HG03095 (cell line): ENCODE results near the gene CCDC102A.

Experiments used
- ATAC-seq: cut with Tn5 transposase; IDR thresholded peaks from one replicate; pipeline ENCODE4 v1.9.1; 2021; ENCODE audit warnings: moderate library complexity; ENCODE audit not compliant: unreplicated experiment

Gene CCDC102A

DNA sequence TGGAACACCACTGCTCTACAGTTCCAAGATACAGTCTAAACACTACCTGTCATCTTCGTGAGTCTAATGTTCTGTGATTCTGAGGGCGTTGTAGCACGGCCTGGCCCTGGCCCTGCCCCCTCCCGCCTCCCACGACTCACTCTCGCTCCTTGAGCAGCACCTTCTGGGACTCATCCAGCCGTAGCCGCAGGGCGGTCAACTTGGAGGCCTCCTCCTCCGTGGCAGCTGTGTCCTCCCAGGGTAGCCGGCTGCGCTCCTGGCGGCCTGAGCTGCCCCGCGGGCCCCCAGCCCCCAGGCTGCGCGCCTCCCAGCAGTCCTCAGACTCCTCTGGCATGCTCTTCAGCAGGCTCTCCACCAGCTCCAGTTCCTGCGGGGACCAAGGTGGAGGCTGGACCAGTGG, 10.6 kb downstream of the CCDC102A start:
- ATAC-seq: no peak

DNA sequence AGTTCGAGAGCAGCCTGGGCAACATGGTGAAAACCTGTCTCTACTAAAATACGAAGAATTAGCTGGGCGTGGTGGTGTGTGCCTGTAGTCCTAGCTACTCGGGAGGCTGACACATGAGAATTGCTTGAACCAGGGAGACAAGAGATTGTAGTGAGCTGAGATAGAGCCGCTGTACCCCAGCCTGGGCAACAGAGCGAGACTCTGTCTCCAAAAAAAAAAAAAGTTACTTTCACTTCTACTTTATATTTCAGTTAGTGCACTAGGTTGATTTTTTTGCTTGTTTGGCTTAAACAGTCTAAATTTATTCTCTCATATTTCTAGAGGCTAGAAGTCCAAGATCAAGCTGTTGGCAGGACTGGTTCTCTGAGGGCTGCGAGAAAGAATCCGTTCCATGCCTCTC, 13.4 kb downstream of the CCDC102A start:
- no peak for ATAC-seq

DNA sequence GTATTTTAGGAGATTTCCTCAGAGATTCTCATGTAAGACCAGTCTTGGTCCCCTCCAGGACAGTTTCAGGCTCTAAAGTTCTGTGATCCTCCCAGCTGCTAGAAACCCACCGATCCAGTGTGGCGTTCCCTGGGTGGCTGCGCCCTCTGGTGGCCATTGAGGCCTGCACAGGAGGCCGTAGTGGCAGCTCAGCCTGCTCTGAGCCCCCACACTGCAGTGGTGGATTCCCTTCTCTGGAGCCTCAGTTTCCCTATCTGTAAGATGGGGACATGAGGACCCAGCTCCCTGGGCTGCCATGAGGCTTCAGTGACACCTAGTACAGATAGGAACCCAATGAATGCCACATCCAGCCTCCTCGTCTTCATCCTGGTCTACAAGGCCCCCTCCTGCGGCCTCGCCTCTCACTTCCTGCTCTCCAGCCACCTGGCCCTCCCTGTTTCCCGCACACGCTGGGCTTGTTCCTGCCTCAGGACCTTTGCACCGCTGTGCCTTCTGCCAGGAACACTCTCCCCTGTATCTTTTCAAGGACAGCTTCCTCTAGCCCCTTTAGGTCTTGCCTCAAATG, 16.5 kb downstream of the CCDC102A start:
- ATAC-seq: no peak

DNA sequence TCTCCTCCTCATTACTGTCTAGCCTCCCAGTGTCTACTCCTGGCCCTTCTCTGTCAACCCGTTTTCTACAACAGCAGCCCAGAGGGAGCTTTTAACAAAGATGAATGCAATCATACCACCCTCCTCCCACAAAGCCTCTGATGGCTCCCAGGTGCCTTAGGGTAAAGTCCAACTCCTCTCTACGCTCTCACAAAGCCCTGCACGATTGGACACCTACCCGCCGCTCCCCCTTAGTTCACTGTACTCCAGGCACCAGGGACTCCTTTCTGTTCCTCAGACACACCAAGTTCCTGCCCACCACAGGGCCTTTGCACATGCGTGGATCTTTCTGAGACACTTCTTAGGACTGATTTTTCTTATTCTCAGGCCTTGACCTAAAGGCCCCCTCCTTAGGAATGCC, 17.4 kb downstream of the CCDC102A start:
- ATAC-seq: no peak

DNA sequence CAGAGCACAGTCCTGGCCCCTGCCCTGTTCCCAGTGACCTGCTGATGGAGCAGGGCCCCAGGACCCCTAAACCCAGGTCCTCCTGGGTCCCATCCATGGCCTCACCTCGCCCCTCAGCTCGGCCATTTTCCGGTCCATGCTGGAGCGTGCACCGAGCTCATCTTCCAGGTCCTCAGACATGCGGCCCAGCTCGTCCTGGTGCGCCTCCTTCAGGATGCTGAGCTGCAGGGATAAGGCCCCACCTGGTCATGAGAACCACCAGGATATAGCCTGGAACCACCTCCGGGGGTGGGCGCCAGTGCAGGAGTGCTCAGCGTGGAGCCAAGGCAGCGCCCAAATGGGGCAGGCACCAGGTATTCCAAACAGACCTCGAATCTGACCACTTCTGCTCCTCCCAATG, 17.9 kb downstream of the CCDC102A start:
- ATAC-seq: no peak

DNA sequence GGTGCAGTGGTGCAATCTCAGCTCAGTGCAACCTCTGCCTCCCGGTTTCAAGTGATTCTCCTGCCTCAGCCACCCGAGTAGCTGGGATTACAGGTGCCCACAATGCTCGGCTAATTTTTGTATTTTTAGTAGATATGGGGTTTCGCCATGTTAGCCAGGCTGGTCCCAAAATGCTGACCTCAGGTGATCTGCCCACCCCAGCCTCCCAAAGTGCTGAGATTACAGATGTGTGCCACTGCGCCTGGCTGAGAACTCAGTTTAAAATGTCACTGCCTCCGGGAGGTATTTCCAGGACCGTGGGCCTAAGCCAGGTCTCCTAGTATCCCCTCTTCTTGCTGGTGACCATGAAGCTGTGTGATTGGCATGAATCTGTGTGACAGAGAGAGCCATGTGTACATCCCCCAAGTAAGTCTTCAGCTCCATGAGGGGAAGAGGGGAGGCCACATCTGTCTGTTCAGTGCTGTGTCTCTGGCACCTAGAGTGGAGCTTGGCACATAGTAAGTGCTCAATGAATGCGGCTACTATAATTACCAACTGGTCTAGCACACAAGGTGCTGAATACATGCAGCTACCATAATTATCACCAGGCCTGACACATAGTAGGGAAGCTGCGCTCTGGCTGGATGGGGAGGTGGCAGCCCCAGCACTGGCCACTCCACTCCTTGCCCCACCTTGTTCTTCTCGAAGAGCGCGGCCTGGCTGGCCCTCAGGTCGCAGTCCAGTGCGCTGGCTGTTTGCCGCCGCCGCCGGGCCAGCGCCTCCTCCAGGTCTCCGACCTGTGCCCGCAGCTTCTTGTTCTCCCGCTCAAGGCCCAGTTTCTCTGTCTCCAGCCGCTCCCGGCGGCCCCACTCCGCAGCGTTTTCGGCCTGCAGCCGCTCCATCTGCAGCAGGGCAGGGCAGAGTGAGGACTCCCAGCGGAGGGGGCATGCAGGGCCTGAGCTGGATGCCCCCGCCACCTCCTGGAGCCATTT, 18.7 kb downstream of the CCDC102A start:
- no peak for ATAC-seq

DNA sequence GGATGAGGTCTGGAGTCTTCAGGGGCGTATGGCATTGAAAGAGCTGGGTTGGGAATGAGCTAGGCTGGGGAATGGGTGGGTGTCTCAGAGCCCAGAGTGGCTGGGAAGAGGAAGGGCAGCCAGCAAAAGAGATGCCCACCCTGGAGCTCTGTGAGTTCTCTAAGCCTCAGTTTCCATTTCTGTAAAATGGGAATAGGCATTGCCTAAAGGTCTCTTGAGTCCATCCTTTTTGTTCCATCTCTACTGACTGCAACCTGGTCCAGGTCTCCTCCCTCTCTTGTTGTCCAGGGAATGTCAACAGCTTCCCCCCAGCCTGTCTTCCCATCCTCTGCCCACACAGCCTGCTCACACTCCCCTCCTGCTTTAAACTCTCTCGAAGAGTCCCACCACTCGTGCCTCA, 19.6 kb downstream of the CCDC102A start:
- no peak for ATAC-seq

DNA sequence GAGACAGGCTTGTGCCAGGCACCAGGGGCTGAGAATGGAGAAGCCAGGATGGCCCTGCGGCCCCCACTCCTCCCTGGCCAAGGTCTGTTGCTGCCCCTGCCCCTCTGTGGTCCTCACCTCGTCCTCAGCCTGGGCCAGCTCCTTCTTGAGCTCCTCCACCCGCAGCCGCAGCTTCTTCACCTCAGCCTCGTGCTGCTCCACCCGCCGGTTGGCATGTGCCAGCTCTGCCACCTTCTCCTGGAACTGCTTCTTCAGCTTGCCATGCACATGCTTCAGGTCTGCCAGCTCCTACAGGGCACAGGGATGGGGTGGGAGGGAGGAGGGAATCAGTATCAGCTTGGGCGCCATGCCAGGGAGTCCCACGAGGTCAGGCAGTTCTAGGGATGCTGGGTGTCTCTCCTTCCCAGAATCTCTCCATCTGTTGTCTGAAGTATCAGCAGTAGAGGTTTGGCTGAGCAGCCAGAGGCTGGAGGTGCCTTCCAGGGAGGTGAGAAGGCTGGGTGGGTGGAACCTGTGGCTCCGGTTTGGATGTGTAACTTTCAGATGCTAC, 20.1 kb downstream of the CCDC102A start:
- no peak for ATAC-seq

DNA sequence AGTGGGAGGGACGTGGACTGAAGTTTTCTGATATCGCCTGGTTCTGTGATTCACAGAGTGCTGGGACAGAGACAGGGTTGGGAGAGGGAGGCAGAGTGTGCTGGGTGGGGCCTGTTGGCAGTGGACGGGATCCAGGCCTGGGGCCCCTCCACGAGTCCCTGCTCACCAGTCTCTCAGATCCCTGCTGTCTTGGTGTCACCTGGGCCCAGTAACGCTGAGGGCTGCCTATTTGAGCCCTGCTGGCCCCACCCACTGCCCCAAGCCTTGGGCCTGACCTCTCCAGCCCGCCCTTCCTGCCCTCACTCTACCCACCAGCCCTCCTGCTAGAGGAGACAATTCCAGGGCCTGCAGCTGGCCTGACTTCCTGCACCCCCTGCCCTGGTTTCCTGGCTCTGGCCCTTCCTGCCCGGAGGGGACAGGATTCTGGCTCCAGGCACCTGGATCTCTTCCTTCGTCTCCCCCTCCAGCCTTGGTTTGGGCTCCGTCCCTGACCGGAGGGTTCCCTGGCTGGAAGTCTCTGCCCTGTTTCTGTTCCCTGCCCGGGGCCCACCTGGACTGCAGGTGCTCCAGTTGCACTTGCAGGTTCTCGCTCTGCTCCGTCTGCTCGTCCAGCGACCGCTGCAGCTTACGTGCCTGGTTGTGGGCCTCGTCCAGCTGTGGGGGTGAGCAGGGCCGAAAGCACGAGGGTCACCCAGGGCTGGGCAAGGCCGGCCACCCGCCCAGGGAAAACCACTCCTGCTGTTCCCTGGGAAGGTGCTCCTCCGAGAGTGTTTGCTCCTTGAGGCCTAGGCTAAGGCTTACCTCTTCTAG, 21.4 kb downstream of the CCDC102A start:
- ATAC-seq: no peak

DNA sequence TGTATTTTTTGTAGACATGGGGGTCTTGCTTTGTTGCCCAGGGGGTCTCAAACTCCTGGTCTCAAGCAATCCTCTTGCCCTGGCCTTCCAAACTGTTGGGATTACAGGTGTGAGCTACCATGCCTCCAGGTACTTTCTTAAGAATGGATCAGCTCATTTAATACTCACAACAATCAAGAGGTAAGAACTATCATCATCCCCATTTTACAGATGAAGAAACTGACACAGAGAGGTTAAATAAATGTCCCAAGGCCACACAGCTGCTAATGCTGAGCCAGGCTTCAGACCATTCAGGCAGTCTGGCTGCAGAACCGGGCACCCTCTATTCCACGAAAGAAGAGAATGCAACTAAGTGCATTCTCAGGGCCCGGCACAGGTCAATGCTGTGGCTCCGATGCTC, 22.0 kb downstream of the CCDC102A start:
- no peak for ATAC-seq

DNA sequence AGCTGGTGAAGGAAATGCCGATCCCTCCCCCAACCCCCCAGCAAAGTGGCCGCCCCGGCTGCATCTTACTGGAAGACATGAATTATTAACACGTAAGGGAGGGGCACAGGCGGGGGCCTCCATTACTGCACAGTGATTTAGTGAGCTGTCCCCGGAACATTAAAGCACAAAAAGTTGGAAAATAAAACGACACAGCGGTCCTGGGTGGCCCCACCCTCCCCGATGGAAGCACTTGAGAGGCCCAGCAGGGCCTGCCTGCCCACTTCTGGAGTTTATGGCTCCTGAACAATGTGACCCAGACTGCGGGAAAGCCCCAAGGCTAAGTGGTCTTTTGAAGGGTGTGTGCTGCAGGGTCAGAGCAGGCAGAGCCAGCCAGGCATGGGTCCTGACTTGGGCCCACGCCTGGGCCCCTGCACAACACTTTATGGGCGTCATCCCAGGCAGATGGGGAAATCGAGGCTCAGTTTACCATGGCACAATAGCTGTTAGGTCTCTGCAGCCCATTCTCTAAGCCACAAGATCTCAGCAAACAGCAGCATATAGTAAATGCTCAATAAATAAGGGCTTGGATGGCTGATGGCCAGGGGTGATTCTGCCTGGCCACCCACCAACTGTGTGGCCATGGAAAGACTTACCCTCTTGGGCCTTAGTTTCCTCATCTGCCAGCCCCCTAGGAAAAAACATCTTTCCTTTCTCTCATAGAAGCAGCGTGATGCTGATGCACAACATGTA, 22.8 kb downstream of the CCDC102A start:
- ATAC-seq: no peak

DNA sequence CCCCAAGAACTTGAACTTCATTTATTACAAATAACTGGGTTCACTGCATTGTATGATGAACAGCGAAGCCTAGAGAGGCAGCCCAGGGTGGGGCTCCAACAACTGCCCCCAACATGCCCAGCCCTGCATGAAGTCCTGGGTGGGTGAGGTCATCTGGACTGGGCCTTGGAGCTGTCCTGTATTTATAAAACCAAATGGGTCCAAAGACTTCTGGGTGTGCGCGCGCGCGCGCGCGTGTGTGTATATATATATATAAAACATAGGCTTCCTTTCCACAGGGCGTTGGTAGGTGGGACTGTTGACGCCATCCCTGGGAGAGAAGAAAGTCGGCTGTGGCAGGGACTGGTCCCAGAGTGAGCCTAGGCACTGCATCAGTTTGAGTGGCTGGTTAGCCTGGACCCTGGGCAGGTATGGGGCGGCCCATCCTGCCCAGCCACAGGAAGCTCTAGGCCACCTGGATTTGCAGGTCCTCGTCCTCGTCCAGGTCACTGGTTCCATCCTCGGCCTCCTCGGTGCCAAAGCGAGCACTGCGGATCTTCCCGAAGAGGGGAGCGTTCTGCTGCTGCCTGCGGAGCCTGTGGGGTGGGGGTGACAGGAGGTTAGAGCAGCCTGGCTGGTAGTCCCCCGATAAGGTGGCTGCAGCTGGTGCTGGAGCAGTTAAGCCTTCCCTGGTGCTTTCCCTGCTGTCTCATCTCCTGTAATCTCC, 23.9 kb downstream of the CCDC102A start:
- ATAC-seq: no peak

DNA sequence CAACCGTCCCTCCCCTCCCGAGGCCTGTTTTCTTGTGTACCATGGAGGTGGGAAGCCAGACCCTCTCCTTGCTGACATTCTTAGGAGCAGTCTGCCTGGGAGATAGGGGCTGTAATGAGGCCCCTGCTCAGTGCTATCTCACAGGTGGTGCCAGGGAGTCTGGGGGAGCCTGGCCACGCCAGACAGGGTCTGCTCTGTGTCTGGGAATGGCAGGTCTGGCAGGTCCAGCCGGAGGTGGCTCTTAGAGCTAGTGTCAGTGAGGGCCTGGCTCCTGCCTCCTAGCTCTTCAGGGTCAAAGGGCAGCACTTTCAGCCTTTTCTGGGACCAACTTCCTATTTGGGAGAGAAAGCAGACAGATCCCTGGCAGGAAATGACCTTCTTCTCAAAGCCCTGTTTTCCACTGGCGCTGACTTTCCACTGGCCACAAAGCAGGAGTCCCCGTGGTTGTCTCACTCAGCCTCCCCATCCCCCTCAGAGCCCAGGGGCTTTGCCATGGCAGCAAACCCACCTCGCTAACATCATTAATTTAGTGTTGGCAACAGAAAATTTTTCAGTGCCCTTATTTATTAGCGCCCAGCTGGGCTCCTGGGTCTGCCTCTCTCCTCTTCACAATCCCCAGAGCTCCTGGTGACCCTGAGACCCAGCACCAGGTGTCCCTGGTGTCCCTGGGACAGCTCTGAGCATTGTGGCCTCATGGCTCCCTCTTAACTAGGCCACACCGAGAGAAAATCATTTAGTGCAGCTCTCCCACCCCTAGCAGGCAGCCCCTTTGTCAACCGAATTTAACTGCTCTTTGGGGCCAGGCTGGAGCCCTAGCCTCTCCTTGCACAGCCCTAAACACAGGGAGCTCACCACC, 26.1 kb downstream of the CCDC102A start:
- no peak for ATAC-seq

DNA sequence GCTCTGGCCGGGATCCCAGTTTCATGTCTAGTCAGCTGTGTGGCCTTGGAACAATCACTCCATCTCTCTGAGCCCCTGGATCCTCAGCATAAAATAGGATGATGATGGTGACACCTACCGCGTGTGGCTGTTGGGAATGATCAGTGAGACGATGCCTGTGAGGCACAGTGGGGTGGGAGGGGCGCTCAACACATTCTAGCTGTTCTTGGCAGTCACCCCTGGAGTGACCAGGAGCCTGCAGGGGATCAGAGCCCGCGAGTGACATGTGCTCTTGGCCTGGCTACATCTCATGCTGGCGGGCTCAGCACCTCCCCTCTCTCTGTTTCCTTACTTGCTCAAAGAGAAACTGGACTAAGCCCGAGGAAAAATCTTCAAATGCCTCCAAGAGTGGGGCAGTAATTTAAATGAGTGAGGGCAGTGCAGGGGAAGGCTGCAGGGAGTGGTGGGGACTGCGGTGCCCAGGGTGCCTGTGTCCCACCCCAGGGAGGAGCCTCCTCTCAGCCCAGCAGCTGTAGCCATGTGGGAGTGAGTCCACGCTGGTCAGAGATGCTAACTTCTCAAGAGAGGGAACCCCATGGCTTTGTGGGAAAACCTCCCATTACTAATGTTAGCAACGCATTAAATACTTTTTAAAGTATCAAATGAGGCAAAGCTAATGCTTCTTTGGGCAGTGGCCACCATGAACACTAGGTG, 27.0 kb downstream of the CCDC102A start:
- no peak for ATAC-seq

DNA sequence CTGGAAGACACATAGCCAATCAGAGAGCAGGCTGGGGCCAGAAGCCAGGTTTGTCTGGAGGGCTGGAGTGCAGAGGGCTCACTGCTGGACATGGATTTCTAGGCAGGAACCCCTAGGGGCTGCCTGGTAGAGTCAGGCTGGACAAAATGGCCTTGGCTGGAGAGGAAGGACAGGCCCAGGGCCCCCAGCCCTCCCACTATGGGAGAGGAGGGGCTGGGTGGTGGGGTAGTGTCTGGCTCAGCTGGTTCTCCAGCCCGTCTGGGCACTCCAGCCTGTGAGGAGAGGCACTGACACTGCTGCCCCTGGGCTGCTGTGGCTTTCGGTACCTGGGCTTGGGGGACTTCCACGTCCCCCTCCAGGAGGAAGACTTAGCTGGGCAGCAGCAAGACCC, 28.3 kb downstream of the CCDC102A start:
- no peak for ATAC-seq

DNA sequence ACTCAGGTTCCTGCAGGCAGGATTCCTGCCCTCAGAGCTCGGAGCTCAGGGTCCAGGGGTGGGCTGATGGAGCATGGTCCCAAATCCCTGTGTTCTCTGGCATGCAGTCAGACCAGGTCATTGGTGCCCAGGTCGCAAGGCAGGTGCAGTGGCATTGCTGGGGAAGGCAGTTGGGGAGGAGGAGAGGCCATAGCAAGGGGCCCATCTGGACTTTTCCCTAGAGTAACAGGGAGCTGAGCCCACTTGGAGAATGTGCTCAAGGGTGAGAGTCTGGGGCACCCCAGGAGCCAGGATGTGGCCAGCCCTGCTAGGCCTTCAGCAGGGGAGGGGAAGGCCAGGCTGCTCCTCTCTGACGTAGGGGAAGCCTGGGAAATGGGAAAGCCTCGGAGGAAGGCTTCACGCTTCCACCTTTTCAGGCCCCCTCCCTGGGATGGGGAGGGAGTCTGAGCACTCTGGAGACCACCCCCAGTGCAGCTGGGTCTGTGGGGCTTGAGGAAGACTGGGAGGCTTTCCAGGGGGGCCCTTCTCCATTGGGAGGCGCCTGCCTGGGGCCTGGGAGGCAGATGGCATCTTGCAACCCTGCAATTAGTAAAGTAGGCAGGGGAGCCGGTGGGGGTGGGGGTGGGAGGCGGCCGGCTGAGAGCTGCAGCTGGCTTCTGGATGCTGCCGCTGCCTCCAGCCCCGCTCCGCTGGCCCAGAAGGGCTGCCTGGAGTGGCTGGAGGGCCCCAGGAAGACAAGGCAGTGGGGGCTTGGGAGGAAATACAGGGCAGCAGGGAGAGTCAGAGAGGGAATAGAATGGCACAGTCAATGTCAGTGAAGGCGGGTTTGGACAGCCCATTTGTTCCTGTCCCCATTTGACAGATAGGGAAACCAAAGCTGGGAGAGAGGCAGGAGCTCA, 29.0 kb downstream of the CCDC102A start:
- no peak for ATAC-seq

DNA sequence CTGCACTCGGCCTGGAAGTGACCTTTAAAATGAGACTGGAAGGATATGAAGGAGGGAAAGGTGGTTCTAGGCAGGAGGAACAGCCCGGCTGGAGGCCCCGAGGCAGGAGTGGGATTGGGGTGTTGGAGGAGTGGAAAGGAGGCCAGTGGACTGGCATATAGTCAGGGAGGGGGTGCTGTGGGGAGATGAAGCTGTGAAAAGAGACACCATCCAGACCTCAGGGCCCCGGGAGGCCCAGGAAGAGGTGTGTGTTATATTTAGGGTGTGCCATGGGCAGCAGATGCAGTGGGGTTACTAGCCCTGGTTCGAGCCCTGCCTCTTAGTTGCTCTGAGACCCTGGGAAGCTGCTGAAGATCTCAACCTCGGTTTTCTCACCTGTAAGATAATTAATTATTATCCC, 31.2 kb downstream of the CCDC102A start:
- no peak for ATAC-seq

DNA sequence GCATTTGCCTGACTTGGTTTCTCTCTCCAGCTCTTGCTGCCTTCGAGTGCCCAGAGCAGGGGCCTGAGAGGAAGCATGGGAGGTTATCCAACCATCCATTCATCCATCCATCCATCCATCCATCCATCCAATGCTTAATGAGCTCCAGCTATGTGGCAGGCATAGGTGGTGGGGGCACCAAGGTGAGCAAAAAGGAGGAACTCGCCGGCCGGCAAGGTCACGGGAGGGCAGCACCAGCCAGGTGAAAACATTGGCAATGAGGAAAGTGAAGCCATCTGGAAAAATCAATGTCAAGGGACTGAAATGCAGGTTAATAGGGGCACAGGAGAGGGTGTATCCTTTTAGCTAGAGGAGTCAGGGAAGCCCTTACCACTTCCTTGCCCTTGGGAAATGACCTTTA, 31.9 kb downstream of the CCDC102A start:
- ATAC-seq: no peak
